Cardiac muscle cell (in vitro differentiated cells and primary cell): Measurements from ENCODE around the gene TTLL10. TPM values are rescaled to one million over a fixed set of nuclear protein-coding genes. Genes with fewer than 3 reads are reported as not detected.

Experiments
- DNase-seq, 2 donors: peaks; one replicate each; pipeline versions ENCODE4 v3.0.0 to v3.0.0-alpha.2; 2010 to 2017; ENCODE audit warnings: low read depth in 1 of 2, low spot score in 1 of 2
- H3K27ac ChIP-seq: fragments of 200-600 bp; sonication (generic); 2 replicates; pipeline ENCODE4 v1.5.1; 2016
- H3K27me3 ChIP-seq: fragments of 200-600 bp; sonication (generic); 2 replicates; pipeline ENCODE4 v1.6.0; 2016; ENCODE audit warnings: control low read depth
- H3K36me3 ChIP-seq: fragments of 200-600 bp; sonication (generic); 2 replicates; pipeline ENCODE4 v1.5.1; 2016; ENCODE audit warnings: control low read depth
- H3K4me1 ChIP-seq: fragments of 200-600 bp; sonication (generic); 2 replicates; pipeline ENCODE4 v1.8.1; 2017; ENCODE audit warnings: low read depth, mild to moderate bottlenecking, mixed run types
- H3K4me3 ChIP-seq: fragments of 200-600 bp; sonication (generic); 2 replicates; pipeline ENCODE4 v1.5.1; 2016; ENCODE audit warnings: mild to moderate bottlenecking
- H3K9me3 ChIP-seq: fragments of 200-600 bp; sonication (generic); 2 replicates; pipeline ENCODE4 v1.5.1; 2017; ENCODE audit warnings: low read depth, mild to moderate bottlenecking, control low read depth
- CTCF ChIP-seq: IDR thresholded peaks from 2 replicates; pipeline ENCODE4 v1.5.1; 2012; ENCODE audit warnings: low read depth, mild to moderate bottlenecking, low read length
- polyA plus RNA-seq: library from polyadenylated mRNA; unstranded; fragments of >200 nt; fragmentation: Nextera tagmentation; extraction: Ambion mirVana; gene quantifications from 2 replicates; pipeline ENCODE4 v1.2.1, GENCODE V29; 2016
- total RNA-seq: library from RNA; depleted of rRNA; stranded (reverse); fragments of >200 nt; gene quantifications from 2 replicates; pipeline ENCODE4 v1.2.3, GENCODE V29; 2016

TTLL10 gene
- total and polyA plus RNA-seq, 2 experiments from 2014 or later: 0.31 TPM; not detected in 1

DNA sequence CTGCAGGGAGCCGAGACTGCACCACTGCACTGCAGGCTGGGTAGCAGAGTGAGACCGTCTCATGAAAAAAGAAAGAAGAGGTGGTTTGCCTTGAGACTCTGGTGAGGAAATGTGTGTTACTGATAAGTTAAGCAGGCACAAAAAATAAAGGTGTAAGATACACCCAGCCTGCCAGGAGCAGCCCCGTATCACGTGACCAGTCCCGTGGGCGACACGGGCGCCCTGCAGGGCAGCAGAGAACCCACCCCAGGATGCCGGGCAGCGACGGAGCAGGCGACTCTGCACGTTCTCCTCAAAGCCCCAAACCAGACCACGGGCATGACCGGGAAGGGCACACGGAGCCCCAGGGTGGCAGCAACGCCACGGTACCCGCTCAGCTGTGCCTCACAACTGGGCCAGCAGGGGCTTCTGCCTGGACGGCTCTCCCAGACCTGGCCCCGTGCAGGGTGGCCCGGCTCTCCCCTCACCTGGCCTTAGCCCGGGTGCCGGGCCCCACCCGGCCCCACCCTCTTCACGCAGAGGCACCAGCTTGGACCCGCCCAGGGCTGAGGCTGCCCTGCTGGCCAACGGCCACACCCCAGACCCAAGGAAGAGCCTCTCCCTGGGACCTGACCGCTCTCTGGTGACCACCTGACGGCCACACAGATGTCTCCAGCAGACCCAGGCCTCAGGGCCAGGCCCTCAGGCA is 48.4 kb downstream of the TTLL10 start:
- no peak for DNase-seq
- Histone ChIP-seq H3K4me3 (no peak overlapping the region), H3K36me3 (peaks cover 29% of the 10 kb centered on the region), H3K4me1 (no peaks in the 10 kb centered on the region), H3K9me3 (no peaks in the 10 kb centered on the region), H3K27ac (no peak overlapping the region), H3K27me3 (no peaks in the 10 kb centered on the region)
- no peak for TF ChIP-seq CTCF

GRCh38 chr1:1222575-1223225 is 49.0 kb downstream of the TTLL10 start:
- Histone ChIP-seq H3K9me3 (no peaks in the 10 kb centered on the region), H3K27me3 (no peaks in the 10 kb centered on the region), H3K36me3 (peaks cover 28% of the 10 kb centered on the region), H3K4me3 (no peak overlapping the region), H3K27ac (no peak overlapping the region), H3K4me1 (no peaks in the 10 kb centered on the region)
- no peak for TF ChIP-seq CTCF
- DNase-seq: no peak

GRCh38 chr1:1223321-1223720 is 49.6 kb downstream of the TTLL10 start:
- no peaks in the 10 kb centered on the region for H3K4me1 ChIP-seq
- H3K36me3 ChIP-seq: peaks cover 28% of the 10 kb centered on the region
- H3K9me3 ChIP-seq: no peaks in the 10 kb centered on the region
- TF ChIP-seq CTCF: no peak
- DNase-seq: no peak
- H3K27ac ChIP-seq: no peak overlapping the region
- no peaks in the 10 kb centered on the region for H3K27me3 ChIP-seq
- no peak overlapping the region for H3K4me3 ChIP-seq

- Histone ChIP-seq H3K9me3 (no peaks in the 10 kb centered on the region), H3K27ac (no peak overlapping the region), H3K4me1 (no peaks in the 10 kb centered on the region), H3K27me3 (no peaks in the 10 kb centered on the region), H3K4me3 (no peak overlapping the region), H3K36me3 (peaks cover 24% of the 10 kb centered on the region)
- no peak for TF ChIP-seq CTCF
- DNase-seq: no peak
These were observed 50.2 kb downstream of the TTLL10 start for GRCh38 chr1:1223891-1224290.

DNA sequence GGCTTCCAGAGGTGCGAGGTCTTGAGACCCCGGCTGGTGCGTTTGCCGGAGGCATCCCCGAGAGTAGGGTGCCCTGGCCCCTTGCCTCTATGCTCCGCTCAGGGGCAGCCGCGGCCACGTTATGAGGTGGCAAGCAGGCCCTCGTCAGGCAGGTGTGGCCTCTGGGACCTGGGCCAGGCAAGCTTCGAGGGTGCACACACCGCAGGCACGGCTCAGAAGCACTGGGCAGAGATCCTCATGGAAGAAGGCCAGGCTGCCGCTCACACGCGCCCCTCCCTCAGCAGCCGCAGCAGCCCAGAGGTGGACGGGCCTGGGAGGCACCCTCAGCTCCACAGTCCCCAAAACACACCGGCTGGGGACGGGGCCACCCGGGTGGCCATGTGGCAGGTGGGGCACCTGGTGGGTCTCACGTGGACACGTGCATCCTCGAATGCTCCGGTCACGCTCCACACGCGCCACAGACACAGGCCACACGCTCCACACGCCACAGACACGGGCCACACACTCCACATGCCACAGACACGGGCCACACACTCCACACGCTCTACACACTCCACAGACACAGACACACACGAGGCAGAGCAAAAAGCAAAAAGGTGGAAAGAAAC is 51.7 kb downstream of the TTLL10 start:
- Histone ChIP-seq H3K27ac (no peak overlapping the region), H3K9me3 (no peaks in the 10 kb centered on the region), H3K27me3 (no peaks in the 10 kb centered on the region), H3K36me3 (peaks cover 24% of the 10 kb centered on the region), H3K4me1 (peaks cover 10% of the 10 kb centered on the region), H3K4me3 (no peak overlapping the region)
- no peak for DNase-seq
- no peak for TF ChIP-seq CTCF
